ENCODE results near the gene GID4. TPM values are rescaled to one million over a fixed set of nuclear protein-coding genes. Genes with fewer than 3 reads are reported as not detected.

The GID4 gene
- total RNA-seq = 9.6 and 9.8 TPM in 2 replicates

DNA sequence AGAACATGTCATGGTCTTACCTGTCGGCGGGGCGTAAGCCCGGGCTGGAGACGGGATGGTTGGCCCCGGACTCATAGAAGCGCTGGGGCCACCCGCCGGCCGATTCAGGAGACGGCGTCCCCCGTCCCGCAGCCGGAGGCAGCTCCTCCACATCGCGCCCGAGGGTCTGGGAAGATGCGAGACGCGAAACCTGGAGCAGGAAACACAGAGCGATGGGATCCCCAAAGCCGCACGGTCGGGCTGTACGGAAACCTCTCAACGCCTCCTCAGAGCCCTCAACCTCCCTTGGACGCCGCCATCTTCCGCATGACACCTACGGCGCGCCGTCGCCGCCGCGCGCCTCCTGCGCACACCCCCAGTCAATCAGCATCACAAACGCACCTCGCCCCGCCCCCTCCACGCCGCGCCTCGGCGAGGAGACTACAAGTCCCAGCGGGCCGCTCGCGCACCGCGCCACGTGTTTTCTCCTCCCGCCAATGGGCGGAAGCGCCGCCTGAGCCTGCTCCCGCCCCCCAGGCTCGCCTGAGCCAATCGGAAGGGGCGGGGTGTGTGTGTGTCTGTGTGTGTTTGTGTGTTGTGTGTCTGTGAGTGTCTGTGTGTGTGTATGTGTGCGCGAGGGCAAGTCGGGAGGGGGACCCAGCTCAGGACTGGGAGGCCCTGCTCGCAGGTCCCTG, at the start of gene GID4, which contains the start of gene ATPAF2:
Gene GID4 (plus strand): TSS at position 548 of the 674 bp plus-strand sequence. CDS start 57 bp downstream, at position 605.
Gene ATPAF2 (minus strand): TSS at position 308 of the 674 bp plus-strand sequence. CDS start 155 bp downstream, at position 153.

DNA sequence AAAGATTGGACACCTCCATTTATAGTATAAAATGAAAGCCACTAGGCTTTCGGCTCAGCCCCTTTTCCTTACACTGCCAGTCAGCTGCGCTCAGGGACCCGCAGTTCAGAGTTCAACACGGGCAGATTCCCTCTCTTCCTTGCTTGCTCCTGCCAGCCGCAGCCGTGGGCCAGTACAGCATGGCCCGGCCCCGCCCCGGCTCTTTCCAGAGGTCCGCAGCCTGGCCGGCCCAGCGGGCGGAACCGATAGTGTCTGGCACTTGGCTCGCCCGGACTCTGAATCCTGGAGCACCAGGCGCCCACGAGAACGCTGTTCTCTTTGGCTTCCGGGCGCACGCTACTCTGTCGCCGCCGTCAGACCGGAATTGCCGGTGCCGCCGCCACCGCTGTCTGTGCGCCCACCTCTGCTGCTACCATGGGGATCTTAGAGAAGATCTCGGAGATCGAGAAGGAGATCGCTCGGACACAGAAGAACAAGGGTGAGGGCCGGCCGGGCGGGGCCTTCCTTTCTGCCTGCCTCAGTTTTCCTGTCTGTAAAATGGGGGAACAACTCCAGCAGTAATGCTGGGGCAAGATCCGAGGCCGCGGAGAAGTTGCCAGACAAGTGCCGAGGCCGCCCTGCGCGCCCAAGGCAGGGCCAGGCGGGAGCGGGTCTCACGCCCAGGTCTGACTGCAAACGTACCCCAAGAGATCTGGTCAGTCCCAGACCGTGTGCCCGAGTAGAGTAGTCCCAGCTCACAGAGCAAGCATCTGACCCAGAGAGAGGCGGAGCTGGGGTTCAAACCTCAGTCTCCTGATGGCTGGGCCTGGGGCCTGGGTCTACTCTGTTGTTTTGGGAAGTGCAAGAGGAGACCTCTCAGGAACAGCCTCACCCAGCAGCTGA, 48.6 kb downstream of the GID4 start, which contains the start of gene DRG2:
Gene DRG2 (plus strand): TSS at position 339 of the 882 bp plus-strand sequence. CDS start 76 bp downstream, at position 415.

DNA sequence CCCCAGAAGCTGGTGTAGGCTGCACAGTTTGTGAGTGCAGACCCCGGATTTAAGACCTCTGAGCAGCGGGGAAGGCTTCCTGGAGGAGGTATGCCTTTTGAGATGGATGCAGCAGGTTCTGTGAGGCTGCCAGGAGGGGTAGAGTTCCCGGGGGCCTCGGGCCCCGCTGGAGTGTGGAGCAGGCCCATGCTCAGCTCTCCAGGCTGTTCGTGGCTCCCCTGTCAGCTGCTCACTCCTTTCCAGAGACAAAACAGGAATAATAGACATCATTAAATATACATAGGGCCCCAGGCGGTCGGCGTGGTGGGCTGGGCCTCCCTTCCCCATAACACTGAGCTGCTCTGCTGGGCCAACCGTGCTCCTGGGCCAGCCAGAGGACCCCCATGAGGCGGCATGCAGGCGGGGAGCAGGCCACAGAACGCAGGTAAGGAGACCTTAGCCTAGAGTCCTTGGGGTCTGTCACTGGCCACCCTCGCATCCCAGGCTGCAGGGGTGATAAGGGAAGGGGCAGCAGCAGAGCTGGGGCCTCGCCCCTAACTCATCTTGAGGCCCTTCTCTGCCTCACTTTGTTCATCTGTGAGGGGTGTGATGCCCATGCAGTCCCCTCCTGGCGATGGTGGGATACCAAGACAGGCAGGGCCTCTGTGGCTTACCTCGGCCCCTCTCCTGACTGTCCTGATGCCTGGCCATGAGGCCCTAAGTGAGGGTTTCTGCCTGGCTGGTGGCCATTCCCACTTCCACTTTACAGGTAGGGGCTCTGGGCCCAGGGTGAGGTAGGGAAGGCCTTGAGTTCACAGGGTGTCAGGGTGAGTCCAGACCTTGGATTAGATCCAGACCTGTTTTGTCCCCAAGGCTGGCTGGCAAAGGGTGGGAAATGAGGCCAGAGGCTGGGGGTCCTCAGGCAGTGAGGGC, 69.4 kb downstream of the GID4 start, which contains the start of gene MYO15A:
Gene MYO15A (plus strand): TSS at position 356 of the 912 bp plus-strand sequence. CDS start 10,045 bp downstream, outside the sequence.

Other genes with a start within 250 kb of the GID4 start
- 104 and 124 TPM in 2 replicates for gene SREBF1, start 202.4 kb upstream of the GID4 start, total RNA-seq
- 27.6 and 40.5 TPM in 2 replicates for gene TOM1L2, start 67.0 kb upstream of the GID4 start, total RNA-seq
- 0.37 and 0.39 TPM in 2 replicates for gene DRC3, start 66.5 kb upstream of the GID4 start, total RNA-seq
- gene ATPAF2, start 240 bp upstream of the GID4 start, total RNA-seq = 16.6 and 20.6 TPM in 2 replicates
- 38.6 and 46.9 TPM in 2 replicates for gene DRG2, start 48.5 kb downstream of the GID4 start, total RNA-seq
- gene MYO15A, start 69.3 kb downstream of the GID4 start, total RNA-seq = 0.20 and 1.1 TPM in 2 replicates
- 76.8 and 96.6 TPM in 2 replicates for gene ALKBH5, start 144.4 kb downstream of the GID4 start, total RNA-seq
- 43.4 and 46.1 TPM in 2 replicates for gene LLGL1, start 186.2 kb downstream of the GID4 start, total RNA-seq
- gene FLII, start 219.3 kb downstream of the GID4 start, total RNA-seq = 257 and 272 TPM in 2 replicates
- 6.5 and 9.9 TPM in 2 replicates for gene MIEF2, start 221.3 kb downstream of the GID4 start, total RNA-seq

Measured in subcutaneous preadipocyte (primary cell).